ENCODE measurements around the gene EPHX1. TPM values are rescaled to one million over a fixed set of nuclear protein-coding genes. Genes with fewer than 3 reads are reported as not detected.
A peak's percentile ranks its signal among the peaks of the same experiment; 100 is the strongest.

EPHX1 gene
- total and polyA plus RNA-seq, 2 donors (not counting 1 experiment from before 2014, with no cell fraction given), result 39.1 to 44.3 TPM

DNA sequence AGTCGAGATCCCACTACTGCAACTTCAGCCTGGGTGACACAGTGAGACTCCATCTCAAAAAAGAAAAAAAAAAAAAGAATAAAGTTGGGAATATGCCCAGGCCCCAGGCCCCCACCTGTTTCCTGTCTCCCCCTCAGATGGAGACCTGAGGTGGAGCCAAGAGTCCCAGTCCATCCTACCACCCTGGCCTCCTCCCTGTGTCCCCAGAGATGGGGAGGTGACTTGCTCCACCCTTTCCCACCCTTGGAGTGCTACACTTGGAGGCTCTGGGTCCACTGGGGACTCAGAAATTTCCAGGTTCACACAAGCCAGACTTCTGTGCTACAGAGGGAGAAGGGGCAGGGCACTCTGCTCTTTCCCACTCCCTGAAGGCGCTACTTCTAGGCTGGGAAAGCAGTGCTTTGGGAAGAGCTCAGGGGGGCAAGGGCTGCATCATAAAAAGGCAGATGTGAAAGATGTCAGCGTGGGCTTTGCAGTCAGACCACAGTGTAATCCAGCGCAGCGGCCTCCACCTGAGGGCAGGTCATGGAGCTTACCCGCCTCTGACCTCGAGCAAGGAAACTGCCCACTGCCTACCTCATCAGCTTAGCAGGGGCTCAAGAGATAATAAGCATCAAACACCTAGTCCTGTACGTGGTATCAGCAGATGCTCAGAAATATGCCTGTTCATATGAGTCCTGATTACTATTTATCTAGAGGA, 58.9 kb downstream of the EPHX1 start:
- H3K4me2 ChIP-seq (ENCODE audit: extremely low read depth, insufficient read depth, low read length), result no peak overlapping the region
- no peak for DNase-seq (ENCODE audit: low read depth in 2 of 2)
- H3K27me3 ChIP-seq (ENCODE audit: control insufficient read depth, insufficient read depth, low read length), result no peaks in the 10 kb centered on the region
- no peaks in the 10 kb centered on the region for H3K79me2 ChIP-seq (ENCODE audit: control insufficient read depth, insufficient read depth, low read length)
- H3K27ac ChIP-seq (ENCODE audit: insufficient read depth, low read length), result no peak overlapping the region
- H3K9ac ChIP-seq (ENCODE audit: insufficient read depth, low read length), result no peak overlapping the region
- H3K36me3 ChIP-seq (ENCODE audit: control insufficient read depth, insufficient read depth, low read length), result peaks cover 17% of the 10 kb centered on the region
- TF ChIP-seq, protein P1, sequence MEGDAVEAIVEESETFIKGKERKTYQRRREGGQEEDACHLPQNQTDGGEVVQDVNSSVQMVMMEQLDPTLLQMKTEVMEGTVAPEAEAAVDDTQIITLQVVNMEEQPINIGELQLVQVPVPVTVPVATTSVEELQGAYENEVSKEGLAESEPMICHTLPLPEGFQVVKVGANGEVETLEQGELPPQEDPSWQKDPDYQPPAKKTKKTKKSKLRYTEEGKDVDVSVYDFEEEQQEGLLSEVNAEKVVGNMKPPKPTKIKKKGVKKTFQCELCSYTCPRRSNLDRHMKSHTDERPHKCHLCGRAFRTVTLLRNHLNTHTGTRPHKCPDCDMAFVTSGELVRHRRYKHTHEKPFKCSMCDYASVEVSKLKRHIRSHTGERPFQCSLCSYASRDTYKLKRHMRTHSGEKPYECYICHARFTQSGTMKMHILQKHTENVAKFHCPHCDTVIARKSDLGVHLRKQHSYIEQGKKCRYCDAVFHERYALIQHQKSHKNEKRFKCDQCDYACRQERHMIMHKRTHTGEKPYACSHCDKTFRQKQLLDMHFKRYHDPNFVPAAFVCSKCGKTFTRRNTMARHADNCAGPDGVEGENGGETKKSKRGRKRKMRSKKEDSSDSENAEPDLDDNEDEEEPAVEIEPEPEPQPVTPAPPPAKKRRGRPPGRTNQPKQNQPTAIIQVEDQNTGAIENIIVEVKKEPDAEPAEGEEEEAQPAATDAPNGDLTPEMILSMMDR (conservative IDR thresholded peaks at IDR 0.05 in 1 of 2, IDR thresholded peaks at IDR 0.05 in 1 of 2; ENCODE audit: low read depth in 1 of 2, low read length in 2 of 2), result no peak
- H4K20me1 ChIP-seq (ENCODE audit: control insufficient read depth, extremely low read depth, insufficient read depth, low read length), result no peaks in the 10 kb centered on the region
- H2AFZ ChIP-seq (ENCODE audit: low read length), result no peak overlapping the region
- H3K4me1 ChIP-seq (ENCODE audit: control insufficient read depth, extremely low read depth, insufficient read depth, low read length), result peaks cover 7% of the 10 kb centered on the region
- no peaks in the 10 kb centered on the region for H3K9me3 ChIP-seq (ENCODE audit: control insufficient read depth, insufficient read depth, low read depth, low read length)
- no peak overlapping the region for H3K4me3 ChIP-seq (replicated peaks in 1 of 4; ENCODE audit: control extremely low read depth in 1 of 4, insufficient read depth in 1 of 4, low read depth in 3 of 4, low read length in 4 of 4)

DNA sequence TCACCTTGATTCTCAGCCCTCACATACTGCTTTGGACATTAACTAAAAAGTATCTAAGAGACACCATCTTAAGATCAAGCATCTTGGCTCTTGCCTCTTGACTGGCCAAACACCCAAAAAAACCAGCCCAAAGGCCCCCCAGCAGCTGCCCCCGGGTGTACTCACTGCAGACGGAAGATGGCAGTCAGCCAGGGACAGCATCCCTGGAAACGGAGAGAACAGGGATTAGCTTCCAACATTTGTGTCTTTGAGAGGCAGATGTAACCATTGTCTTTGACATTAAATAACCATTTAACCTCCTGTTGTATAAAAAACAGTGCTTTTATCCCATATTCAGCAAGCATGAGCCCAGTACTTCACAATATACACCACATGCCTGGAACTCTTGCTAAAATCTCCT, 61.0 kb downstream of the EPHX1 start:
- no peaks in the 10 kb centered on the region for H3K4me1 ChIP-seq (ENCODE audit: control insufficient read depth, extremely low read depth, insufficient read depth, low read length)
- no peak overlapping the region for H3K4me3 ChIP-seq (replicated peaks in 1 of 4; ENCODE audit: control extremely low read depth in 1 of 4, insufficient read depth in 1 of 4, low read depth in 3 of 4, low read length in 4 of 4)
- TF ChIP-seq EZH2 (IDR thresholded peaks at IDR 0.05; ENCODE audit: low read length, missing control alignments), result no peak
- TF ChIP-seq, protein P1 (conservative IDR thresholded peaks at IDR 0.05 in 1 of 2, IDR thresholded peaks at IDR 0.05 in 1 of 2; ENCODE audit: low read depth in 1 of 2, low read length in 2 of 2), result no peak
- H2AFZ ChIP-seq (ENCODE audit: low read length), result no peak overlapping the region
- H3K36me3 ChIP-seq (ENCODE audit: control insufficient read depth, insufficient read depth, low read length), result peaks cover 19% of the 10 kb centered on the region
- no peak overlapping the region for H3K4me2 ChIP-seq (ENCODE audit: extremely low read depth, insufficient read depth, low read length)
- no peaks in the 10 kb centered on the region for H4K20me1 ChIP-seq (ENCODE audit: control insufficient read depth, extremely low read depth, insufficient read depth, low read length)
- DNase-seq (ENCODE audit: low read depth in 2 of 2), result no peak
- H3K79me2 ChIP-seq (ENCODE audit: control insufficient read depth, insufficient read depth, low read length), result no peaks in the 10 kb centered on the region
- no peak overlapping the region for H3K27ac ChIP-seq (ENCODE audit: insufficient read depth, low read length)
- no peak overlapping the region for H3K9ac ChIP-seq (ENCODE audit: insufficient read depth, low read length)
- H3K9me3 ChIP-seq (ENCODE audit: control insufficient read depth, insufficient read depth, low read depth, low read length), result no peaks in the 10 kb centered on the region
- H3K27me3 ChIP-seq (ENCODE audit: control insufficient read depth, insufficient read depth, low read length), result no peaks in the 10 kb centered on the region

DNA sequence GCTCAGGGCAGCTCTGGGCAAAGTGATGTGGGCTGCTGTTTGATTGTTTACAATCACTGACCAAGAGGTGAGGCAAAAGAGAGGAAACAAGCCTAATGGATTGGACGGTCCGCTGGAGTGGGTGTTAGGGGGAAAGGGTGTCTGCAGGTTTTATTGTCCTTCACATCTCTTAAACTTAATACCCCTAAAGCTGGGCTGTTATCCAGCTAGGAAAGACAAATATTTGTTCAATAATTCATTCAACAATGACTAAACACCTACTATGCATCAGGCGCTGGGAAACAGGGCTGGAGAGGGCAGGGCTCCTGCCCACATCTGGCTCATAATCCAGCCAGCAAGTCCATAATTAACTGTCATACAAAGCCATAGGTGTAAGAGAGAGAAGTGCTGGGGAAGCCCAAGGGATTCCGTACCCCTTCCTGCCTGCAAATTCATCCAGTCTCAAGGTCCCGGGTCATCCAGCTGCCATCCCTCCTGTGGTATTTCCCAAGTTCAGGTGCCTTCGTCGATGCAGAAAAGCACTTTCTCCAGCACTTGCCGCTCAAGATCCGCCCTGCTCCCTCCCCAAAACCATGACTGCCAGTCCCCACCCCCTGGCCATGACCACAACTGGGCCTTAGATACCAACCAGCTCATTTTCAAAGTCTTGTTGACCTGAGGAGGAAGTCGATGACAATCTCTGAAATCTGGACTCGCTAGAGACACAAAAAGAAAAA, 61.6 kb downstream of the EPHX1 start:
- Histone ChIP-seq H3K36me3 (ENCODE audit: control insufficient read depth, insufficient read depth, low read length) (peaks cover 17% of the 10 kb centered on the region), H3K79me2 (ENCODE audit: control insufficient read depth, insufficient read depth, low read length) (no peaks in the 10 kb centered on the region), H3K27me3 (ENCODE audit: control insufficient read depth, insufficient read depth, low read length) (no peaks in the 10 kb centered on the region), H3K4me3 (replicated peaks in 1 of 4; ENCODE audit: control extremely low read depth in 1 of 4, insufficient read depth in 1 of 4, low read depth in 3 of 4, low read length in 4 of 4) (no peak overlapping the region), H3K9ac (ENCODE audit: insufficient read depth, low read length) (no peak overlapping the region), H3K9me3 (ENCODE audit: control insufficient read depth, insufficient read depth, low read depth, low read length) (no peaks in the 10 kb centered on the region), H3K4me1 (ENCODE audit: control insufficient read depth, extremely low read depth, insufficient read depth, low read length) (no peaks in the 10 kb centered on the region), H2AFZ (ENCODE audit: low read length) (no peak overlapping the region), H3K27ac (ENCODE audit: insufficient read depth, low read length) (no peak overlapping the region), H4K20me1 (ENCODE audit: control insufficient read depth, extremely low read depth, insufficient read depth, low read length) (no peaks in the 10 kb centered on the region), H3K4me2 (ENCODE audit: extremely low read depth, insufficient read depth, low read length) (no peak overlapping the region)
- no peak for TF ChIP-seq EZH2 (IDR thresholded peaks at IDR 0.05; ENCODE audit: low read length, missing control alignments)
- TF ChIP-seq, protein P1 (conservative IDR thresholded peaks at IDR 0.05 in 1 of 2, IDR thresholded peaks at IDR 0.05 in 1 of 2; ENCODE audit: low read depth in 1 of 2, low read length in 2 of 2), result no peak
- DNase-seq (ENCODE audit: low read depth in 2 of 2), result peak in 1 of 2 donors; percentile 28

Data from fibroblast of lung (primary cell).